Sigmoid colon (tissue), 4 donors: ENCODE measurements around the gene NMUR2.

Experiments
- CTCF ChIP-seq, 4 experiments: fragments of 450-650 bp in 3 of 4; fragments of 200-600 bp in 1 of 4; IDR thresholded peaks; one replicate each; pipeline ENCODE4 v1.5.1; 2016 to 2019; ENCODE audit warnings: antibody characterized with exemption in 4 of 4, mild to moderate bottlenecking in 3 of 4, moderate library complexity in 2 of 4
- EP300 ChIP-seq, 4 donors: sonication (generic); formaldehyde crosslinking; IDR thresholded peaks; one replicate each; pipeline ENCODE4 v1.6.1; 2017; ENCODE audit warnings: antibody characterized with exemption in 4 of 4

DNA sequence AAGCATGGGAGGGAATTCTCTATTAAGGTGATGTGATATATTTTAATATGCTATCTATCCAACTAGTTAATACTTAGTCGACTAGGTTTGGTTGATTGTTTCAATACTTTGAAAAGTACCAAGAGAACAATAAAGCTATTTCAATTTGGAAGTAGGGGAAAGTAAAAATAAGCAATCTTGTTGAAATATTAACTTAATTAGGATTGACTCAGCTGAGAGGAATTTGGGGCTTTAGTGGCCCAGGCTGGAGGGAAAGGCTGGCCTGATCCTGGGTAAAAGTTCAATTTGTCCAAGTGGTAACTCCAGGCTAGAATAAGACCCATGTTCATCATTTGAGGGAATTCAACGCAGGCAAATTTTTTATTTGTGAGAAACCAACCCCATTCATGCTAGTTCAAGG is 48.6 kb downstream of the NMUR2 start:
- no peak for TF ChIP-seq EP300 (IDR thresholded peaks at IDR 0.05)
- no peak for TF ChIP-seq CTCF (IDR thresholded peaks at IDR 0.05)
